H1 (cell line): Measurements from ENCODE around the gene ARHGEF6. TPM values are rescaled to one million over a fixed set of nuclear protein-coding genes. Genes with fewer than 3 reads are reported as not detected.

ENCODE experiments used
- BACH1 ChIP-seq: IDR thresholded peaks from 2 replicates; pipeline ENCODE4 v1.6.1; 2012; ENCODE audit warnings: low read length, improper control_type of control experiment
- GTF2F1 ChIP-seq: IDR thresholded peaks from 2 replicates; pipeline ENCODE4 v1.6.1; 2012; ENCODE audit warnings: low read depth, low read length, improper control_type of control experiment, borderline replicate concordance
- RBBP5 ChIP-seq: IDR thresholded peaks from 2 replicates; pipeline ENCODE4 v1.7.1; 2012; ENCODE audit warnings: low read depth, mild to moderate bottlenecking, inconsistent platforms, low read length, moderate library complexity, borderline replicate concordance
- polyA plus RNA-seq, 7 experiments: library from polyadenylated mRNA; depleted of rRNA in 3 of 7; stranded (reverse) in 5 of 7; unstranded in 2 of 7; fragments of >200 nt in 5 of 7; fragments of 200-250 nt in 2 of 7; gene quantifications; 1 replicate in 5 of 7; 2 replicates in 1 of 7; 4 replicates in 1 of 7; pipeline versions ENCODE4 v1.2.1 to v1.2.3, GENCODE V29; 2011 to 2013; ENCODE audit warnings: missing spikeins in 2 of 7, mixed read lengths in 2 of 7
- total RNA-seq: library from RNA; stranded (reverse); fragmentation: NEBNext Ultra II Directional; extraction: Animal tissue kit (Norgen Biotek cat#: 25700); gene quantifications from 2 replicates; pipeline ENCODE4 v1.2.1, GENCODE V29; 2021

ARHGEF6 gene
- total and polyA plus RNA-seq, 2 of the 8 experiments (the other 6 are each of a cell fraction or from before 2014, with no cell fraction given), result 3.6 to 3.7 TPM

GRCh38 chrX:136662976-136663375 is 117.8 kb downstream of the ARHGEF6 start (continued):
- TF ChIP-seq GTF2F1 (no peak), RBBP5 (no peak), BACH1 (no peak)
